Stimulated activated CD8-positive, alpha-beta memory T cell treated with anti-CD3 and anti-CD28 coated beads, Interleukin-7, amount 100 ng/mL, for 24 hours (primary cell): ENCODE results near the gene ZMPSTE24.
A peak's percentile ranks its signal among the peaks of the same experiment; 100 is the strongest.
"Not testable (repeated sequence)": the region's sequence is repeated elsewhere in the genome, so short reads cannot be mapped to it uniquely, and the experiment has no call there.

Source experiments
- DNase-seq: peaks from one replicate; pipeline ENCODE4 v3.0.0-alpha.2; 2020; ENCODE audit warnings: low read depth

The ZMPSTE24 gene

DNA sequence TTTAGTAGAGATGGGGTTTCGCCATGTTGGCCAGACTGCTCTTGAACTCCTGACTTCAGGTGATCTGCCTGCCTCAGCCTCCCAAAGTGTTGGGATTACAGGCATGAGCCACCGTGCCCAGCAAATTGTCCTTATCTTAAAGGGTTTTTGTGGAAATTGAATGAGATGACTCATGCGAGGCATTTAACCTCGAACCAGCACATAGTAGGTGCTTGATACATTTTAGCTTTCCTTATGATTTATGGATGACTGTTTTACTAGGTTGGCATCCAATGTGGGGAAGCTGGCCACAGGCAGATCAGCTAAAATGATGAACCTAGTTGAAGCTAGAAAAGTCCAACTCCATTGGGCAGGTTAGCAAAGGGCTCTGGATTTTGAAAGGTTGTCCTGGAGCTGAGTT, 60.4 kb downstream of the ZMPSTE24 start:
- no peak for DNase-seq

DNA sequence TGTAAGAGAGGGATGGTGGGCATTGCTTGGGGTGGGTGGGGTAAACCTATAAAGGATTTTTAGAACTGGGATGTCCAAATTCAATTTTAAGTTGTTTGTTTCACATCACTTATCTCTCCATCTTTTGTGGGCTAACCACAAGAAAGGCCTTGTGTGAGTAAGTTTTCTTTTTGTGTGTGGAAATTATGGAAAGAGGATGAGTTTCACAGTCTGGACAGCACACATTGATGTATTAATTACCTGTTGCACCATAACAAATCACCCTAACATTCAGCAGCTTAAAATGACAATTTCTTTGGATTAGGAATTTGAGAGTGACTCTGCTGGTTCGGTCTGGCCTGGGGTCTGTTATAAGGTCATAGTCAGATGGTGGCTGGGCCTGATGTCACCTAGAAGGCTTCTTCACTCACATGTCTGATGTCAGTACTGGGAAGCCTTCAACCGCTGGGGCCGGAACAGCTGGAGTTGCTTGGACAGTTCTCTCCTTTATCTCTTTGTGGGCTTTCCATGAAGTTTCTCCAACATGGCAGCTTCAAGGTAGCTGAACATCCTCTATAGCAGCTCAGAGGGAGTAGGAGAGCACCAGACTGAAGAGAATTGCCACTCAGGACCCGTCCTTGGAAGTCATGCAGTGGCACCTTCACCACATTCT, 61.1 kb downstream of the ZMPSTE24 start:
- no peak for DNase-seq

DNA sequence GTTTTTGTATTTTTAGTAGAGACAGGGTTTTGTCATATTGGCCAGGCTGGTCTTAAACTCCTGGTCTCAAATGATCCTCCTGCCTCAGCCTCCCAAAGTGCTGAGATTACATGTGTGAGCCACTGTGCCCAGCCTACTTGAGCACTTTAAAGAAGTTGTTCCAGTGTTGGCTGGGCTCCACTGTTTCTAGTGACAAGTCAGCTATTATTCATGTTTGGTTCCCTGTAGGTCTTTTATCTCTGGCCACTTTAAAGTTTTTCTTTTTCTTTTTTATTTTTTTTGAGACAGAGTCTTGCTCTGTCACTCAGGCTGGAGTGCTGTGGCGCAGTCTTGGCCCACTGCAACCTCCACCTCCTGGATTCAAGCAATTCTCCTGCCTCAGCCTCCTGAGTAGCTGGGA, 73.4 kb downstream of the ZMPSTE24 start:
- DNase-seq = not testable (repeated sequence)

DNA sequence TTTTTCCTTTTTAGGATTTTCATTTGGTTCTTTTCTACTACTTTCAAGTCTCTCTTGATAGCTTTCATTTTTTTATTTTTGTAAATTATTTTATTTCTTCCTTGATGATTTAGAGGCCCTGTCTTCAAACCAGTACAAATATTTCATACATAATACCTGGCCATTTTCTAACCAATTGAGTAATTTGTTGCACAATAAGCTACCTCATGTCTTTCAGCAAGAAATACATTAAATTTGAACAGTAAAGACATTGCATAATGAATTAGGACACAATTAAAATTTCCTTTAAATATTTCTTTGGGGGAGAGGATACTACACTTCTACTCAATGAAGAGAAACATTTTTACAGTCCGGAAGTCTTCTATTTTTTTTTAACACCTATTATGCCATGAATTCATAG, 74.7 kb downstream of the ZMPSTE24 start:
- DNase-seq = no peak

DNA sequence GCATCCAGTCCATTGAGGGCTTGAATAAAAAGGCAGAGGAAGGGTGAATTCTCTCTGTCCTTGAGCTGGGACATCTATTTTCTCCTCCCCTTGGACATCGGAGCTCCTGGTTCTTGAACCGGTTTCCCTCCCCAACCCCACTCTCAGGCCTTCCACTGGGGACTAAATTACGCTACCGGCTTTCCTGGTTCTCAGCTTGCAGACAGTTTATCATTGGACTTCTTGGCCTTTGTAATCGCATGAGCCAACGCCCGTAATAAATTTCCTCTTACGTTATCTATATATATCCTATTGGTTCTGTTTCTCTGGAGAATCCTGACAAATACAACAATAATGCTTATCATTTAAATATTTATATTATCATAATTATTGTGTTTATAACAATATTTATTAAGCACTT, 79.4 kb downstream of the ZMPSTE24 start:
- no peak for DNase-seq

DNA sequence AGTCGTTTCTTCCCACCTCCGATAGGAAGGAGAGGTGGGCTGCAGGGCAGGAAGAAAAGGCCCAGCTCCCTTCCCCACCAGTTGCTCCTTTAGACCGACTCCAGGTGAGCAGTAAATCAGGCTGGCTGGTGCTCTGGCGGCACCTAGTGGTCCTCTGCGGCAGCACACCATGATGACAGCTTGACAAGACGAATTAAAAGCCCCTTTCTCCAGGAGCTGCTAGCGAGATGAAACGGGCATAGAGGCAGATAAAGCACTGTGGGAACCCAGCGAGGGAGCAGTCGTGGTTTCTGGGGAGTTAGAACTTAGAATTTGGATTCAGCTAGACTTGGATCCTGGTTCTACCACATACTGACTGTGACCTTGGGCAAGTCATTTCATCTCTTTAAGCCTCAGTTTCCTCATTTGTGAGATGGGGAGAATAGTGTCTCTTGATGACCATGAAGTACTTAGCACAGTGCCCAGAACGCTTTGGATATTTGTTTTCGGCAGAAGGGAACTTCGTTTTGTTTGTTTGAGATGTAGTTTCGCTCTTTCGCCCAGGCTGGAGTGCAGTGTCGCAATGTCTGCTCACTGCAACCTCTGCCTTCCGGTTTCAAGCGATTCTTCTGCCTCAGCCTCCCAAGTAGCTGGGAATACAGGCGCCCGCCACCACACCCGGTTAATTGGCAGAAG, 80.8 kb downstream of the ZMPSTE24 start:
- peak; percentile 83 for DNase-seq

DNA sequence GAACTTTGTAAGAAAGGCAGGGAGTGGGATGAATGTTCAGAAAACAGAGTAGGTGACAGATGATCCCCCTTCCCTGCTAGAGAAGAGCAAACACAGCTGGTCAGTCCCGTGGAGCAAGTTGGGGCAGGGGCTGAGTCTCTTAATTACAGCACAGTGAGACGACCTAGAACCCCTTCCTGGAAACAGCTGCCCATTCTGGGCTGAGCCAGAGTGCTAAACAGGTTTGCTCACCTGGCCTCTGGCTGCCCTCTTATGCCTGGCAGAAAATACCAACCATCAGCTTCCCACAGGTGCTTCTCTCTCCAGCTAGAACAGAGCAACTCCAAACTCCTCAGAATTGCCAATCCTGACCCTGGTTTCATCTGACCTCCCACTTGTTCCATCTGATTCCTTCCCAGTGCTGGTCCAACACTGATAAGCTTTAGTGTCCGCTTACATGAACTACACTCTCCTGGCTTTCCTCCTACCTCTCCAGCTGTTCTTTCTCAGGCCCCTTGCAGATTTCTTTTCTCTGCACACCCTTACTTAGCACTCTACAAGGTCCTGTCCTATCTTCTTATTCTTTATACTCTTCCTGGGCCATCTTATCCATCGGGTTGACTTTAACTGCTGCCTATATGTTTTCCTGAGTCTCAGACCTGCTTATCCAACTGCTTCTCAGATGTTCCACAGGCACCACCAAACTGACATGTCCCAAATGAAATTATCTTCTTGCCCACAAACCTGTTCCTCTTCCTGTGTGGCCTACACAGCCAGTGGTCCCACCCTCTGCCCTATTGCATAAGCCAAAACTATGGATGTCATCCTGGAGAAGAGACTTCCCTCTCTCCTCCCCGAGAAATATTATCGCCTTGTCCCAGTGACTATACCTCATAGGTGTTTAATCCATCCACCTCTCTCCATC, 81.6 kb downstream of the ZMPSTE24 start:
- DNase-seq = no peak

DNA sequence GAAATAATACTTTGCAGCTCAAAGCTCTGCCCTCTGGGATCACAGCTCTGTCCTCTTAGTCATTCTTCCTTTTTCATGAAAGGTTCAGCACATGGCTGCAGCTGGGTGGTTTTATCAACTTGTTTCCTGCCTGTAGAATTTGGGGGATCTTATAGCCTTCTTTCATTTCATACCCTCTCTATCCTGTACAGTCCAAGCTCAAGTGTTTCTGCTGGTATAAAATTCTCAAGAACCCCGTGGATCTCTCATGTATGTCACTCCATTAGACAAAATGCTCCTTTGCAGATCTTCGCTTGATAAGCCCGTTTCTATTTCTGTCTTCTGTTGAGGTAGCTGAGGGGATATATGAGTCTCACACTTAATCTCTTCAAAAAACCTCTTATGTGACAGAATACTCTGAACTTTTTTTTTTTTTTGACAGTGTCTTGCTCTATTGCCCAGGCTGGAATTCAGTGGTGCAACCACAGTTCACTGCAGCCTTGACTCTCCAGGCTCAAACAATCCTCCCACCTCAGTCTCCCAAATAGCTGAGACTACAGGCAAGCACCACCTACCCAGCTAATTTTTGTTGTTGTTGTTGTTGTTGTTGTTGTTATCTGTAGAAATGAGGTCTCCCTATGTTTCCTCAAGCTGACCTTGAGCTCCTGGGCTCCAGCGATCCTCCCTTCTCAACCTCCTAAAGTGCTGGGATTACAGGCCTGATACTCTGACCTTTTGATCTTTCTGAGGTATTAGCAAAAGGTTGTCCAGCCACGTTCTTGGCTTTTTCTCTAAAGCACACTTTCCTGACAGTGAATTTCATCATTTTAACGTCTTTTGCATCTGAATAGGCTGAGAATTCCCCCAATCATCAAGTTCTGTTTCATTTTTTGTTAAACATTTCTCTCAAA, 83.7 kb downstream of the ZMPSTE24 start:
- DNase-seq = no peak

DNA sequence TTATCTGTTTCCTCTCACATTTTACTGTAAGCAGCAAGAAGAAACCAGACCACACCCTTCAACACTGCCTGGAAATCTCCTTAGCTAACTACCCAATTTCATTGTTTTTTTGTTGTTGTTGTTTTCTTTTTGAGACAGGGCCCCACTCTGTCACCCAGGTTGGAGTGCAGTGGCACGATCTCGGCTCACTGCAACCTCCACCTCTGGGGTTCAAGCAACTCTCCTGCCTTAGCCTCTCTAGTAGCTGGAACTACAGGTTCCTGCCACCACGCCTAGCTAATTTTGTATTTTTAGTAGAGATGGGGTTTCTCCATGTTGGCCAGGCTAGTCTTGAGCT, 84.3 kb downstream of the ZMPSTE24 start:
- DNase-seq = not testable (repeated sequence)
